Stomach (tissue), 9 donors: ENCODE measurements around the gene MAPRE2. TPM values are rescaled to one million over a fixed set of nuclear protein-coding genes. Genes with fewer than 3 reads are reported as not detected.

ENCODE experiments used
- DNase-seq, 2 donors: peaks; one replicate each; pipeline versions ENCODE4 v3.0.0 to v3.0.0-alpha.2; 2013 to 2019
- H3K27ac ChIP-seq, 5 donors: fragments of 200-600 bp in 4 of 5; sonication (generic) in 4 of 5; one replicate each; pipeline ENCODE4 v1.5.1; 2013 to 2019; ENCODE audit warnings: mild to moderate bottlenecking in 1 of 5, moderate library complexity in 1 of 5
- H3K27me3 ChIP-seq, 3 donors: fragments of 200-600 bp; sonication (generic); one replicate each; pipeline ENCODE4 v1.5.1; 2017 to 2019; ENCODE audit warnings: mixed run types in 1 of 3
- H3K36me3 ChIP-seq, 4 donors: fragments of 200-600 bp; sonication (generic); 1 replicate in 3 of 4; 2 replicates in 1 of 4; pipeline ENCODE4 v1.5.1; 2016 to 2019
- H3K4me1 ChIP-seq, 4 donors: fragments of 200-600 bp; sonication (generic); one replicate each; pipeline ENCODE4 v1.5.1; 2016 to 2019
- H3K4me3 ChIP-seq, 4 donors: fragments of 200-600 bp; sonication (generic) in 3 of 4; one replicate each; pipeline ENCODE4 v1.5.1; 2016 to 2019; ENCODE audit warnings: mild to moderate bottlenecking in 1 of 4
- H3K9me3 ChIP-seq, 4 donors: fragments of 200-600 bp; sonication (generic); one replicate each; pipeline ENCODE4 v1.5.1; 2016 to 2019
- EP300 ChIP-seq: sonication (generic); formaldehyde crosslinking; IDR thresholded peaks from one replicate; pipeline ENCODE4 v1.6.1; 2017; ENCODE audit warnings: antibody characterized with exemption
- POLR2A ChIP-seq, 4 donors: fragments of 450-650 bp; IDR thresholded peaks; one replicate each; pipeline ENCODE4 v1.6.1; 2016; ENCODE audit warnings: antibody characterized with exemption in 4 of 4, control low read depth in 2 of 4, mild to moderate bottlenecking in 1 of 4, moderate library complexity in 1 of 4
- POLR2AphosphoS5 ChIP-seq, 3 donors: sonication (generic); formaldehyde crosslinking; IDR thresholded peaks; one replicate each; pipeline ENCODE4 v1.6.1; 2016; ENCODE audit warnings: antibody characterized with exemption in 3 of 3
- WGBS, 5 donors: extraction: QIAGEN DNeasy Blood & Tissue Kit in 3 of 5; methylation state at CpG; one replicate each; pipeline versions ENCODE4 v1.1.5 to v1.1.7; 2013 to 2018; 5-methylcytosine and 5-hydroxymethylcytosine counted together
- intact Hi-C: fragments of 100-400 bp; cut with DNase I; formaldehyde crosslinking; loops from one replicate; pipeline ENCODE4 v1.15.1; 2023; ENCODE audit warnings: low total_unique reads
- polyA plus RNA-seq, 3 donors: library from polyadenylated mRNA; stranded (reverse); fragments of 200-250 nt; gene quantifications; one replicate each; pipeline ENCODE4 v1.2.3, GENCODE V29; 2013
- total RNA-seq, 5 donors: library from RNA; depleted of rRNA; stranded (reverse); fragments of >200 nt; gene quantifications; one replicate each; pipeline versions ENCODE4 v1.1.0 to v1.2.3, GENCODE V29; 2014 to 2016
- TF ChIP-seq, protein P1 (sequence below), 7 experiments: fragments of 450-650 bp in 4 of 7; fragments of 200-600 bp in 3 of 7; sonication (generic) in 3 of 7; IDR thresholded peaks; one replicate each; pipeline ENCODE4 v1.5.1; 2016 to 2019; ENCODE audit warnings: antibody characterized with exemption in 7 of 7, control low read depth in 2 of 7, mild to moderate bottlenecking in 1 of 7
- donor health status: healthy with polysubstance abuse.
- donor health status: Bipolar disorder and iron deficiency.
- donor health status: healthy.

MAPRE2 gene
- total and polyA plus RNA-seq, 8 donors = 7.4 to 258 (median 24.2) TPM

DNA sequence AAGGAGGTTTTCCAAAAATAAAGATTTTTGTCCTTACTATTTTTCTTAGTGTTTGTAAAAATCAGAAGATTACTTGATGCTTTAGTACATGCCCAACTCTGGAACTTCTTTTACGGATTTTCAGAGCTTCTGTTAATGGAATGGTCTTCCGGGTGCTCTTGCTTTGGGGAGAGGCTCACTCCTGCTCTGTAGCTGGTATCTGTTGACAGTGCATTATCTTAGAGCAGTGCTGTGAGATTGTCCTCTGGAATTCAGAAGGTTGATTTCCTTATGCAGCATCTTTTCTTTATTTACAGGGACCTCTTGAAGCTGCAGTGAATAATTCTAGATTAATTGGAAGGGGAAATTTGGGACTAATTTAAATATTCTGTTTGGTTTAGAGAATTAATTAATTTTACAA is 4.6 kb downstream of the MAPRE2 start:
- Histone ChIP-seq H3K4me3 (no peak overlapping the region), H3K9me3 (no peaks in the 10 kb centered on the region), H3K36me3 (no peaks in the 10 kb centered on the region), H3K27me3 (no peaks in the 10 kb centered on the region), H3K27ac (peak overlapping the region in 2 of 5 donors; percentile 21 to 91), H3K4me1 (peaks cover 26 to 80% (median 64%) of the 10 kb centered on the region in 4 donors)
- TF ChIP-seq, protein P1, sequence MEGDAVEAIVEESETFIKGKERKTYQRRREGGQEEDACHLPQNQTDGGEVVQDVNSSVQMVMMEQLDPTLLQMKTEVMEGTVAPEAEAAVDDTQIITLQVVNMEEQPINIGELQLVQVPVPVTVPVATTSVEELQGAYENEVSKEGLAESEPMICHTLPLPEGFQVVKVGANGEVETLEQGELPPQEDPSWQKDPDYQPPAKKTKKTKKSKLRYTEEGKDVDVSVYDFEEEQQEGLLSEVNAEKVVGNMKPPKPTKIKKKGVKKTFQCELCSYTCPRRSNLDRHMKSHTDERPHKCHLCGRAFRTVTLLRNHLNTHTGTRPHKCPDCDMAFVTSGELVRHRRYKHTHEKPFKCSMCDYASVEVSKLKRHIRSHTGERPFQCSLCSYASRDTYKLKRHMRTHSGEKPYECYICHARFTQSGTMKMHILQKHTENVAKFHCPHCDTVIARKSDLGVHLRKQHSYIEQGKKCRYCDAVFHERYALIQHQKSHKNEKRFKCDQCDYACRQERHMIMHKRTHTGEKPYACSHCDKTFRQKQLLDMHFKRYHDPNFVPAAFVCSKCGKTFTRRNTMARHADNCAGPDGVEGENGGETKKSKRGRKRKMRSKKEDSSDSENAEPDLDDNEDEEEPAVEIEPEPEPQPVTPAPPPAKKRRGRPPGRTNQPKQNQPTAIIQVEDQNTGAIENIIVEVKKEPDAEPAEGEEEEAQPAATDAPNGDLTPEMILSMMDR (IDR thresholded peaks at IDR 0.05) = no peak
- TF ChIP-seq EP300 = no peak
- TF ChIP-seq POLR2A (IDR thresholded peaks at IDR 0.05) = no peak
- 55 to 85% (median 69%) methylated on average over 2 of the region's 2 CpGs for WGBS, 5 donors
- DNase-seq = no peak
- intact Hi-C loops = no loop called here

DNA sequence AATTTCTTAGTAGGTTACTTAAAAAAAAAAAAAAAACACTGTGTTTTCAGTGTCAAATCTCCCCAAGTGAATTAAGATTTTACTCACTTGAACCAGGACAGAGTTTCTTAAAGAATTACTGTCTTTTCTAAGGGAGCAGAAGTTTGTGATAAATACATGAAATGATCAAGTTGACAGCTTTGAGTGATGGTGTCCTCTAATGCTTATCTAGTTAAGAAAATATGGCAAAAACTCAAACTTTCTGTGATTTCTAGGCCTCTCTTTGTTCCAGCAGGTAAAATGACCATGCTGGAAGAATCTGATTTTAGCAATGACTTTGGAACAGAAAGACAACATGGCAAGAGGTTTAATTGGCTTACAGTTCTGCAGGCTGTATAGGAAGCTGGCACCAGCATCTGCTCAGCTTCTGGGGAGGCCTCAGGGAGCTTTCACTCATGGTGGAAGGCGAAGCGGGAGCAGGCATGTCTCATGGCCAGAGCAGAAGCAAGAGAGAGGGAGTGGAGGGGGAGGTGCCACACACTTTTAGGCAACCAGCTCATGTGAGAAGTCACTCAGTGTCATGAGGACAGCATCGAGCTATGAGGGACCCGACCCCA is 6.6 kb downstream of the MAPRE2 start:
- no peak overlapping the region for H3K27ac ChIP-seq
- 89 to 99% (median 97%) methylated on average over 4 of the region's 4 CpGs for WGBS, 5 donors
- no peaks in the 10 kb centered on the region for H3K27me3 ChIP-seq
- DNase-seq = no peak
- intact Hi-C loops = no loop called here
- H3K36me3 ChIP-seq = no peaks in the 10 kb centered on the region
- peaks cover 19 to 83% (median 59%) of the 10 kb centered on the region in 4 donors for H3K4me1 ChIP-seq
- H3K4me3 ChIP-seq = no peak overlapping the region
- TF ChIP-seq EP300 (no peak), POLR2A (IDR thresholded peaks at IDR 0.05) (no peak)
- TF ChIP-seq, protein P1 (IDR thresholded peaks at IDR 0.05) = no peak
- H3K9me3 ChIP-seq = no peaks in the 10 kb centered on the region

DNA sequence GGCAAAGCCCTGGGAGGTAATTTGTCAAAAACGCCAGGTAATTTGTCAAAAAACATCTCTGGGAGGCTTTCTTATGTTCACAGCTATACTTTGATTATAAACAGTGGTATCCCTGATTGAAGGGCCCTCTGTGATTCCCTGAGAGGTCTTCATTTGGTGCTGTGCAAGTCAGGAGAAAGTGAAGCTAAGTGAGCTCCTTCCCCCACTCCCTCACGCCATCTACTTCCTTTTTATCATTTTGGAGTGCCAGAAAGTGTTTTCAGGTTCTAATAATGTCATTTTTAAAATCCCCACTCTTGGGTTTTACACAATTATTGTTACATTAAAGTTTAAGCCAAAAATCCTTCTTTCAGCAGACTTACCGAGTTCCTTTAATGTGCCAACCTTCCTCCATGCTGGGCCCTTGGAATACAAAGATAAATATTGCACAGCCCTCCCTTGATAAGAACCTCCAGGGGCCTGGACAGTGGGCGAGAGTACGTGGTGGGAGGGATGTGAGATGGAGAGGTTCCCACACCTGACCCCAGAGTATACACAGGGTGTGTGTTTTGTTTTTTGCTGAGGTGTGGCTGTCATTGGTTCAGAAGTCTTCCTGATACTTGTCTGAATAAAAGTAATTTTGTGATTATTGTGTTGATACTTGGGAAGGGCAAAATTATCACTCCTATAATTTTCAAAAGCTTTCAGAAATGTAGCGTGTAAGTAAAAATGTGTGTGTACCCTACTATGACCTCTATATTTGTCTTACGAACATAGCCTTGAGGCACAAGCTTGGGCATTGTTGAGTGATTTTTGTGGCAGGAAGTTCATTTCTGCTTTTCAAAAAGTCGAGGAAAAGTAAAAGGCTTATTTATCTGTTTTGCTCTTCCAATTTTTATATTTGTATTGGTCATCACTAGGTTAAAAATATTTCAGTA is 8.2 kb downstream of the MAPRE2 start:
- Histone ChIP-seq H3K36me3 (no peaks in the 10 kb centered on the region), H3K27ac (peak overlapping the region in 3 of 5 donors; percentile 20 to 67 (median 62)), H3K4me1 (peaks cover 17 to 72% (median 48%) of the 10 kb centered on the region in 4 donors), H3K9me3 (no peaks in the 10 kb centered on the region), H3K4me3 (no peak overlapping the region), H3K27me3 (no peaks in the 10 kb centered on the region)
- intact Hi-C loops = no loop called here
- TF ChIP-seq EP300 (no peak), POLR2AphosphoS5 (IDR thresholded peaks at IDR 0.05) (no peak)
- TF ChIP-seq, protein P1 (IDR thresholded peaks at IDR 0.05) = no peak
- DNase-seq = no peak
- WGBS, 5 donors = 51 to 59% (median 56%) methylated on average over 8 of the region's 8 CpGs

DNA sequence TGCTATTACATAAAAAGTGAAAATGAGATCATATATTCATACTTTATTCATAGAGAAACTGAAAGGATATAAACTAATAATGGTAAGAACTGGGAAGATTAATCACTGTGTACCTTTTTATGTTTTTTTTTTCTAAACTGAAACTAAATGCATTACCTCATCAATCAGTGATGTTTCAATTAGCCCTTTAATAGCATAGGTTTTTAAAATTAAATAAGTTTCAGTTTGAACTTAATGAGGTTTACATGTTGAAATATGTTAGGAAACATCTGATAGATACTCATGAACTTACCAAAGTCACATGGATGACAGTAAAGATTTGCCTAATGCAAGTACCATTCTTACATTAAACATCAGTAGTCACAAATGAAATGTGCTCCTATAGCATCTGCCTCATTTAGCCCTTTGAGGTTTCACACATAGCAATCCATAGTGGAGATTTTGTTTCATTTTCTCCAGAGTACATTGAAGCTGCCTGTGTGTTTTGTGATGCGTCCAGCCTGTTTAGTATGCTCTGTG is 8.9 kb downstream of the MAPRE2 start:
- WGBS, 5 donors = 59 to 93% (median 84%) methylated on average over 1 of the region's 1 CpG
- Histone ChIP-seq H3K4me3 (no peak overlapping the region), H3K4me1 (peaks cover 17 to 65% (median 42%) of the 10 kb centered on the region in 4 donors)

More for the DNA sequence above, 8.9 kb downstream of the MAPRE2 start:
- Histone ChIP-seq H3K27ac (peak overlapping the region in 4 of 5 donors; percentile 20 to 67 (median 59)), H3K27me3 (no peaks in the 10 kb centered on the region), H3K36me3 (no peaks in the 10 kb centered on the region), H3K9me3 (no peaks in the 10 kb centered on the region)
- intact Hi-C loops = no loop called here
- DNase-seq = no peak
- TF ChIP-seq EP300 = no peak
- TF ChIP-seq POLR2A (IDR thresholded peaks at IDR 0.05) = no peak
- TF ChIP-seq, protein P1 (IDR thresholded peaks at IDR 0.05) = no peak
- TF ChIP-seq POLR2AphosphoS5 (IDR thresholded peaks at IDR 0.05) = no peak
